GM21825 (cell line): Measurements from ENCODE around the gene CEP104.
"Not testable (repeated sequence)": the region's sequence is repeated elsewhere in the genome, so short reads cannot be mapped to it uniquely, and the experiment has no call there.

ENCODE experiments used
- ATAC-seq: cut with Tn5 transposase; IDR thresholded peaks from one replicate; pipeline ENCODE4 v1.9.1; 2021; ENCODE audit warnings: mild to moderate bottlenecking, moderate library complexity; ENCODE audit not compliant: unreplicated experiment

CEP104 gene

DNA sequence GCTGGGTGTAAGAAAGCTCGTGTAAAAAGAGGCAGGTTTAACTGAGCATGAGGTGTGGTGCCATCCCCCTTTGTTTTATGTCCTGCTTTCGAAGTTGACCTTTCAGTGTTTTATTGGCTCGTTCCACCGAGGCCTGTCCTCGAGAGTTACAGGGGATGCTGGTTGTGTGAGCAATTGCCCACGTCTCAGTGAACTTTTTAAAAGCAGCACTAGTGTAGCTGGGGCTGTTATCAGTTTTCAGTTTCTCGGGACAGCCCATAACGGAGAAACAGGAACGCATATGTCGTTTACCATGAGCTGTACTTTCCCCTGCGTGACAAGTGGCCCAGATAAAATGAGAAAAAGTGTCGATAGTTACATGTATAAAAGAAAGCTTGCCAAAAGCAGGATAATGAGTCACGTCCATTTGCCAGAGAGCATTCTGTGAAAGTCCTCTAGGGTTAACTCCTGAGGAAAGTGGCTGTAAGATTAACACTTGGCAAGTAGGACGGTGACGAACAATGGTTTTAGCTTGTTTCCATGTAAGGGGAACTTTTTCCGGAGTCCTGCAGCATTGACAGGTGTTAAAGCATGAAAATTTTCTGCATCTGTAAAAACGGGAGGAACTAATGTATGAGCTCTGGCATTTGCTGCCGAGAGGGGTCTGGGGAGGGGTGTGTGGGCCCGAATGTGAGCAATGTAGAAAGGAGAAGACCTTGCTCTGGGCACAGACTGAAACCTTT, 52.9 kb downstream of the CEP104 start:
- ATAC-seq = no peak

DNA sequence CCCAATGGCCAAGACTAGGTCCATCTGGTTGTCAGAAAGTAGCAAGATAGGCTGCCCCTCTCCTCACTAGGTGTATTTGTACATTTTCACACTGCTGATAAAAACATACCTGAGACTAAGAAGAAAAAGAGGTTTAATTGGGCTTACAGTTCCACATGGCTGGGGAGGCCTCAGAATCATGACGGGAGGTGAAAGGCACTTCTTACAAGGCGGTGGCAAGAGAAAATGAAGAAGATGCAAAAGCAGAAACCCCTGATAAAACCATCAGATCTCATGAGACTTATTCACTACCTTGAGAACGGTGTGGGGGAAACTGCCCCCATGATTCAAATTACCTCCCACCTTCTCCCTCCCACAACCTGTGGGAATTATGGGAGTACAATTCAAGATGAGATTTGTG, 56.2 kb downstream of the CEP104 start:
- not testable (repeated sequence) for ATAC-seq

DNA sequence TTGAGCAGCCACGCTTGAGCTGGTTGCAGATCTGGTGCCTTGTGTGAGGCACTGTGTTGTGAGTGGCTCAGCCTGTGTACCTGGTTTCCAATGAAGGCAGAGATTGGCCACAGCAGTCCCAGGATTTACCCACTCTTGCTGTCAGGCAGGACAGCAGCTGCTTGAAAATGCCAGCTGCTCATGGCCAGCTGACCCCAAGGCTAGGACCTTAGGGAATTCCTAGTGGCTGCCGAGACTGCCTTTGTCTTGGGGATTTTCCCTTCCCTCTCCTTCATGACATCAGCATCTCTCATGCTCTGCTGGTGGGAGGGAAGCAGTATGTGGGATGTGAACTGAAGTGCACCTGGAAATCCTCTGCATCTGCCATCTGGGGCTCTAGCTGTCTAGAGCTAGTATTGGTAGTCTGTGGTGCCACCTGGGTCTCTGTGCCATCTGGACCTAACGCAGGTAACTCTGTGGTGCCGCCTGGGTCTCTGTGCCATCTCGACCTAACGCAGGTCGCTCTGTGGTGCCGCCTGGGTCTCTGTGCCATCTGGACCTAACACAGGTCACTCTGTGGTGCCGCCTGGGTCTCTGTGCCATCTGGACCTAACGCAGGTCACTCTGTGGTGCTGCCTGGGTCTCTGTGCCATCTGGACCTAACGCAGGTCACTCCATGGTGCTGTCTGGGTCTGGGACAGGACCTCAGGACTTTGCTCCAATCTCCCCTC, 56.9 kb downstream of the CEP104 start:
- no peak for ATAC-seq

DNA sequence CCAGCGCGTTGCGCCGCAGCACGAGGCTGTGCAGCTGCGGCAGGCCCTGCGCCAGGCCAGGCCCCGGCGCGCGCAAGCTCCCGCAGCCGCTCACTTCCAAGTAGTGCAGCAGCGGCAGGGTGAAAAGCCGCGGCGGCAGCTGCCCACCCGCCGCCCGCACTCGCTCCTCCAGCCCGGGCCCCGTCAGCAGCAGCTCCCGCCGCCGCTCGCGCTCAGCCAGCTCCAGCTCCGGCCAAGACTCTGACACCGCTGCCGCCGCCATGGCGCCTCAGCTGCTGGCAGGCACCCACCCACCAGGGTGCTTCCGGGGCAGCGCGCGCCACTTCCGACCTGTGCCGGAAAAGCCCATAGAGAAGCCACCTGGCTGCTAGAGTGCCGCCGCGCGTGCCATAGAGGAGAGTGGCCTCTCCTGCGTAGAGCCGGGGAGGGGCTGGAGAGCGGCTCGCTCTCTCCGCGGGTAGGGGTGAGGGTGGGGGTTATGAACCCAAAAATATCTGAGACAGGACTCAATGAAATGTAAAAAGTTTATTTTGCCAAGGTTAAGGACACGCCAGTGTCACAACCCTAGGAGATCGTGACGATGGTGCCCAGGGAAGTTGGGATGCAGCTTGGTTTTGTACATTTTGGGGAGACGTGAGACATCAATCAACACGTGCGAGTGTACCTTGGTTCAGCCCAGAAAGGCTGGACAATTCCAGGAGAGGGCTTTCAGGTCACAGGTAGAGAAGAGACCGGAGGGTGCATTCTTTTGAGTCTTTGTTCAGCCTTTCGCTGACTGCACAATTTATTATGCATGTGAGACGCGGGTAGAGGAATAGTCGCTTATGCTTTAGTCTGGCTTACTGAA, 60.6 kb downstream of the CEP104 start, which contains the start of gene LRRC47:
Gene LRRC47 (minus strand): TSS at position 284 of the 847 bp plus-strand sequence. CDS start 22 bp downstream, at position 262.
- peak; percentile 96 for ATAC-seq

GRCh38 chr1:3795453-3796214, 61.4 kb downstream of the CEP104 start:
- ATAC-seq = peak; percentile 30

DNA sequence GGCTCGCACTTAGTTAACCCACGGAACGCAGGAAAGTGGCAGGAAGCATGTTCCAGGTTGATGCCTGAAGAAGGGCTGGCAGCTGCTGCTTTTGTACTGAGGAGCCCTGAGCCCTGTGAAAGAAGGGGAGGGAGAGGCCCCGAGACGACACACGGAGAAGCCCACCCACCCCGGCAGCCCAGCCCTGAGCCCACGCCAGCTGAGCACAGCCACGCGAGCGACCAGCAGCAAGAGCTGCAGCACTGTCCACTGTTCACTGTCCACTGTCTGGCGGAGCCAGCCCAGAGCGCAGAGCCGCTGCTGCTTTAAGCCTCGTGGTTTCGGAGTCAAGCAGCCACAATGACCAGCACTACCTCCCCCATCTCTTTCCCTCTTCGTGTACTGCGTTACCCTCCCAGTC, 66.1 kb downstream of the CEP104 start:
- ATAC-seq = no peak

GRCh38 chr1:3790500-3790923, 66.5 kb downstream of the CEP104 start:
- no peak for ATAC-seq

- ATAC-seq = no peak
Observed at GRCh38 chr1:3789421-3790300, 67.3 kb downstream of the CEP104 start.

DNA sequence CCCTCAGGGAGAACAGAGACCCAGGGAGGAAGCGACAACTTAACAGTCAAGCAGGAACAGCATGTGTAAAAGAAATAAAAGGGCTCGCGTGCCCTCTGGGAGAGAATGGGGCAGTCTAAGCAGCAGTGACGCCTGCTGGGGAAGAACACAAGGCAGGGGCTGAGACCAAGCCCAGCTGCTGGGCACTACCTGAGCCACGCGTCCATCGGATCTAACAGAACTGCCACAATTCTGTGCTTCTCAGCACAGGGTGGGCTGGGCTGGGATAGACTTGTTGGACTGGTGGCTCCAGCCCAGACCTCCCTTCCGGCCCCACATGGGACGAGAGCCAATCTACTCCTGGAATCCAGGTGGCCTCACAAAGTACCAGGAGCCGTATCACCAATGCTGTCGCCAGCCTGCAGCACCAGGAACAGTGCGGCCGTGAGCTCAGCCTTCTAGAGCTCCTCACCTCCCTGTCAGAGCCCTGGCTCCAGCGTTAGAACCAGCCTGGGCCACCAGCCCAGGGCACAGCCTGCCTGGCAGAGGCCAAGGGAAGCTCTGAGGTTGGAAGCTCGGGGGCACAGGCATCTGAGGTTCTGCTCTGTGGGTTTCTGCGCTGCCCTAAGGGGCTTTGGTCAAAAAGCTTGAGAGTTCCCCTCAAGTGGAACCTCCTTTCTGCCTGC, 68.1 kb downstream of the CEP104 start:
- no peak for ATAC-seq

DNA sequence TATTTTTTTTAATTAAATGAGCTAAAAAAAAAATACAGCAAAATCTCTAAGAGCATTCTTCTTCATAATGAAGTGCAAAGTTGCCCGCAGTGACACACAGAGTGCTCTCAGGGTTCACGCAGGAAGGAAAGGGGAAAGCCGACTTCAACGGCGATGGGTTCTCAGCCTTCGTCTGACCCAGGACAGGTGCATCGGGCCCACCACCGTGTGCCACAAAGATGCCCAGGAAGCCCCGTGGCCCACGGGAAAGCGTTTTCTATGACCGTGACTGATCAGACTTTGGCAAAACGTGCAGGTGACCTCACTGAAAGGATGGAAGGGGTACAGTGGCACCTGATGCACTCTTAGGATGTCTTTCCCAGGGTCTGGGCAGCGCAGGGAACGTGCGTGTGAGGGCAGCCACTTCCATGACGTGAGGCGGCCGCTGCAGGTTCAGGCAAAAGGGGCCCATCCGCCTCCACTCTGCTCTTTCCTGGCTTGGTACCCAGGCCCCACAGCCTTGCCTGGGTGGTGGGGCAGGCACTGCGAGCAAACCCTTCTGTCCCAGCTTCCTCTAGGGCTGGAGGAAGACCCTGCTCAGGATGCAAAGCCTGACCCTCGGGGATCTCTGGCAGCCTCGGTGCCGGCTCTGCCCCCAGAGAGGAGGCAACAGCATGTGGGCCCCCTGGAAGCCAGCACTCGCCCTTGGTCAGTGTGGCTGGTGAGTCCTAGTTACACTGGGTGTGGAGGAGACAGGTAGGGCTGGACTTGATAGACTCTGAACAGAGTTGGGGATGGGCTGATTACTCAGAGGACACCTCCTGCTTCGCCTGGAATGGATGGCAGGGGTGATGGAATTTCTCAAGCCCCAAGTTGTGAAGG, 69.0 kb downstream of the CEP104 start:
- no peak for ATAC-seq

DNA sequence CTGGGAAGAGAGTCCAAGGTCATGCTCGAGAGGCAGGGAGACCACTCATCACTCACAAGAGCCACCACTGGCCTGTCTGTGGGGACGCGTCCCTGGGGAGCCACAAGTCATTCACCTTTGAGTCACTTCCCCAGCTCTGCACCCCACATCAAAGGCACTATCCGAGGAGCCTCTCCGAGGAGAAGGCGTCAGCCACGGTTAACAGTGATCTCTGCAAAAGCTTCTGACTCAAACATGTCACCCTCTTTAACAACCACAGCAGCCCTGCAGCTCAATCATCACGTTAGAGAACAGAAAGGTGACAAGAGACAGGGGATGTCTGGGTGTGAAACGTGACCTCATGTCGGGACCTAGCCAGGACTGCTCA, 69.7 kb downstream of the CEP104 start:
- no peak for ATAC-seq

- ATAC-seq = no peak
Observed at GRCh38 chr1:3786468-3787348, 70.3 kb downstream of the CEP104 start.

DNA sequence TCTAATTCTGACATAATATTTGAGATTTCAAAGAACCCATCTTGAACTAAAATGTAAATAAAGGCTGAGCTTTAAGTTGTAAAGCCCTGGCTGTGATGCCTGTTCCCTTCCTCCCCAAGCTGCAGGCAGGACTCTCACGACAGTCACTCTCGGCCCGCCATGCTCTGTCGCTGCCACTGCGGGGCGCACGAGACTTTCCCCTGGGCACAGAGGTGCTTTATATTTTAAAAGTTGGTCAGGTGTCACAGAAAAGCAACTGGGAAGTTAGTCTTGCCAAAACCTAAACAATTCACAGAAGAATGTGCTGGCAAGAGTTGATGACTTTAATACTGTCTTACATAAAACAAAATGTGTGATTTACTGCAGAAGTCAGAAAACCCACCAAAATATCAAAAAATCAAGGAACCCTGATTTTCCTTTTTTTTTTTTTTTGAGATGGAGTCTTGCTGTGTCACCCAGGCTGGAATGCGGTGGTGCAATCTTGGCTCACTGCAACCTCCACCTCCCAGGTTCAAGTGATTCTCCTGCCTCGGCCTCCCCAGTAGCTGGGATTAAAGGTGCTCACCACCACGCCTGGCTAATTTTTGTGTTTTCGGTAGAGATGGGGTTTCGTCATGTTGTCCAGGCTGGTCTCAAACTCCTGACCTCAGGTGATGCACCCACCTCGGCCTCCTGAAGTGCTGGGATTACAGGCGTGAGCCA, 71.4 kb downstream of the CEP104 start:
- no peak for ATAC-seq

GRCh38 chr1:3785045-3785444, 72.0 kb downstream of the CEP104 start:
- no peak for ATAC-seq

- ATAC-seq = no peak
Observed at GRCh38 chr1:3783651-3784474, 73.1 kb downstream of the CEP104 start.

GRCh38 chr1:3780901-3781300, 76.1 kb downstream of the CEP104 start:
- ATAC-seq = no peak
